Measurements from ENCODE around the gene NCAN. TPM values are rescaled to one million over a fixed set of nuclear protein-coding genes. Genes with fewer than 3 reads are reported as not detected.
A peak's percentile ranks its signal among the peaks of the same experiment; 100 is the strongest.

NCAN gene
- total and polyA plus RNA-seq, 9 of the 15 experiments (the other 6 are each of a cell fraction or from before 2014, with no cell fraction given) = 0.04 TPM; not detected in 8

GRCh38 chr19:19185853-19186740 lies 25.7 kb upstream of the NCAN start (continued):
- TF ChIP-seq STAG1 (CRISPR knock-in tag; IDR thresholded peaks at IDR 0.05; ENCODE audit: borderline replicate concordance) (peak; percentile 31; the same call in 1 of the 2 replicates), SIRT6 (IDR thresholded peaks at IDR 0.05; ENCODE audit: low read depth, low read length) (no peak), CCAR2 (IDR thresholded peaks at IDR 0.05; ENCODE audit: low read depth, low read length) (no peak), YY1 (IDR thresholded peaks at IDR 0.05; ENCODE audit: borderline replicate concordance in 1 of 3, control insufficient read depth in 1 of 3, extremely low read depth in 1 of 3, insufficient read depth in 3 of 3, insufficient read length in 1 of 3, insufficient replicate concordance in 2 of 3, low read depth in 1 of 3, low read length in 2 of 3) (peak in 1 of 3 experiments; percentile 40), RAD21 (CRISPR knock-in tag; conservative IDR thresholded peaks at IDR 0.05 in 1 of 2, IDR thresholded peaks at IDR 0.05 in 1 of 2) (peak in 1 of 2 experiments; percentile 71; a peak in 2 of 4 replicates), ADNP (tag; IDR thresholded peaks at IDR 0.05) (no peak), ZNF408 (CRISPR knock-in tag; IDR thresholded peaks at IDR 0.05; ENCODE audit: low read depth) (no peak), ZC3H4 (CRISPR knock-in tag; IDR thresholded peaks at IDR 0.05; ENCODE audit: borderline replicate concordance) (no peak), ARHGAP35 (IDR thresholded peaks at IDR 0.05; ENCODE audit: partially characterized antibody) (no peak)

All from K562 (cell line).